VCaP (cell line): Measurements from ENCODE around the gene OR51Q1.

Experiments used
- H3K27ac ChIP-seq: fragments of 450-650 bp; 2 replicates; pipeline ENCODE4 v1.5.1; 2017
- TF ChIP-seq, protein P1 (sequence below): fragments of 450-650 bp; conservative IDR thresholded peaks from 2 replicates; pipeline ENCODE4 v1.5.1; 2017; ENCODE audit warnings: mild to moderate bottlenecking, moderate library complexity

OR51Q1 gene

DNA sequence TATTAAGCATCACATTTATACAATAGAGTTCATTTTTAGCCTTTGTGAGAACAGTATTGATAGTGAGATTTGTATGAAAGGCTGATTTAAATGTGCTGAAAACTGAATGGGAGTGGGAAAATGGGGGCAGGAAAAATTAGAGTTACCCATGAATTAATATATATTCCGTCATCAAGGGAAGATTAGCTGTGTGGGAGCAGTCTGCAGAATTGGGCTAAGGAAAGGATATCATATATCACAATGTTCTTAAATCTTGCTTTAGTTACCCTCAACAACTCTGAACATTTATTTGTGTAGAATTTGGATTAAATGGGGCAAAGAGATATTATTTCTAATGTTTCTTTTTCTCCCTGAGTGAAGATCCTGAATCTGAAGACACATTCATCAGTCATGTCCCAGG lies at the start of gene OR51Q1:
Gene OR51Q1 (plus strand): TSS at position 301 of the 400 bp plus-strand sequence. CDS start 90 bp downstream, at position 391.
- no peak within 1 kb of the TSS for H3K27ac ChIP-seq
- TF ChIP-seq, protein P1, sequence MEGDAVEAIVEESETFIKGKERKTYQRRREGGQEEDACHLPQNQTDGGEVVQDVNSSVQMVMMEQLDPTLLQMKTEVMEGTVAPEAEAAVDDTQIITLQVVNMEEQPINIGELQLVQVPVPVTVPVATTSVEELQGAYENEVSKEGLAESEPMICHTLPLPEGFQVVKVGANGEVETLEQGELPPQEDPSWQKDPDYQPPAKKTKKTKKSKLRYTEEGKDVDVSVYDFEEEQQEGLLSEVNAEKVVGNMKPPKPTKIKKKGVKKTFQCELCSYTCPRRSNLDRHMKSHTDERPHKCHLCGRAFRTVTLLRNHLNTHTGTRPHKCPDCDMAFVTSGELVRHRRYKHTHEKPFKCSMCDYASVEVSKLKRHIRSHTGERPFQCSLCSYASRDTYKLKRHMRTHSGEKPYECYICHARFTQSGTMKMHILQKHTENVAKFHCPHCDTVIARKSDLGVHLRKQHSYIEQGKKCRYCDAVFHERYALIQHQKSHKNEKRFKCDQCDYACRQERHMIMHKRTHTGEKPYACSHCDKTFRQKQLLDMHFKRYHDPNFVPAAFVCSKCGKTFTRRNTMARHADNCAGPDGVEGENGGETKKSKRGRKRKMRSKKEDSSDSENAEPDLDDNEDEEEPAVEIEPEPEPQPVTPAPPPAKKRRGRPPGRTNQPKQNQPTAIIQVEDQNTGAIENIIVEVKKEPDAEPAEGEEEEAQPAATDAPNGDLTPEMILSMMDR: no peak

DNA sequence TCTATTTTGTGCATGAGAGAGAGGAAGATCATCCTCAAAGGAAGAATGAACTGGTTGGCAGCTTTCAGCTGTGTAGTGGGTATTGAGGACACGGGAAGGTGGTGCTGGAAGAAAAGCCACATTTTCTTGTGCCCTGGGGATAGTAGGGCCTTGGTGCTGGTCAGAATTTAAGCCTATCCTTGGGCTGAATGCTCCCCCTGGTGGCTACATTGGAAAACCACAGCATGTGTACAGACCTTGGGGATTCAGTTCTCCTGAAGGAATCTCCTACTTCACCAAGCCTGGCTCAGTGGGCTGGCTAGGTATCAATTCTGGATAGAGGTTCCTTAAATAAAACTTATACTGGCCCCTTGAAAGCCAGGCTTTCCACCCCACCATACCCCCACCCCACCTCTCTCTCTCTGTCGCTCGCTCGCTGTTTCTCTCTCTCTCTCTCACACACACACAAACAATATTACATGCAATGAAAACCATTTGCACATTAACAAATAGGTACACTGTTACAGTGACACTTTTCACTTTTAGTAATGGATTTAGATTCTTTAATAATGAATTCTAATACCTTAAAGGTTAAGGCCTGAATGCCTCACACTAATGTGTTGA lies 41.1 kb upstream of the OR51Q1 start:
- no peak overlapping the region for H3K27ac ChIP-seq
- TF ChIP-seq, protein P1: peak; percentile 84

DNA sequence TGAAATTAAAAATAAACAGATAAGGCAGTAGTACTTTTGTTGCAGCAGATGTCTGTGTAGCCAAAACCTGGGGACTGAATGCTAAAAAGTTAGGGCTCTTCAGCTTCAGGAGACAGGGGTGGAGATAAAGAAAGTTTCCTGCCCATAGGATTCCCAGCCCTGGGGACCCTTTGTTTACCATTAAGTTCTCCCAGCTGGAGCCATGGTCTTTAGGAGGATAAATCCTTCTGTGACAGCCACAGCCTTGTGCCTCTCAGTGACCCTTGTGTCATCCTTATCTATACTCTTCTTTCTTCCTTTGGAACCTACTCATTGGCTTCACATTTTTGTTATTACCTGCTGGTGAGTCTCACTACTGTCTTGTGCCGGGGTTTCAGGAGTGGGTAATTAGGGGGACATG lies 38.3 kb upstream of the OR51Q1 start, which contains the start of gene OR51M1:
Gene OR51M1 (plus strand): TSS at position 237 of the 400 bp plus-strand sequence. CDS start 5,587 bp downstream, outside the sequence.
- no peak within 1 kb of the TSS for H3K27ac ChIP-seq
- TF ChIP-seq, protein P1: no peak

- no peak overlapping the region for H3K27ac ChIP-seq
- TF ChIP-seq, protein P1: no peak
Observed at GRCh38 chr11:5384335-5384734, 37.6 kb upstream of the OR51Q1 start.

DNA sequence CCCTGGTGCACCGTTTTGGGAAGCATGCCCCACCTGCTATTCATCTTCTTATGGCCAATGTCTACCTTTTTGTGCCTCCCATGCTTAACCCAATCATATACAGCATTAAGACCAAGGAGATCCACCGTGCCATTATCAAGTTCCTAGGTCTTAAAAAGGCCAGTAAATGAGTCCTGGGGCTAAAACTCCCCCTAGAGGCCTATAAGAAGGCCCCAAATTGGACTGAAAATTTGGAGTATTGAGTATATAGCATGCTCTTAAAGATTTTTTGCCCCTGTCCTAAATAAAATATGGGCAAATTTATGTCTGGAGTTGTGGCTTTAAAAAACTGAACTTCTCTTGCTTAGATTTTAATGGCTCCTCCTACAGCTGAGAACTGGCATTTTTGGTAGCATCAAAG lies 31.7 kb upstream of the OR51Q1 start:
- H3K27ac ChIP-seq: no peak overlapping the region
- TF ChIP-seq, protein P1: no peak

DNA sequence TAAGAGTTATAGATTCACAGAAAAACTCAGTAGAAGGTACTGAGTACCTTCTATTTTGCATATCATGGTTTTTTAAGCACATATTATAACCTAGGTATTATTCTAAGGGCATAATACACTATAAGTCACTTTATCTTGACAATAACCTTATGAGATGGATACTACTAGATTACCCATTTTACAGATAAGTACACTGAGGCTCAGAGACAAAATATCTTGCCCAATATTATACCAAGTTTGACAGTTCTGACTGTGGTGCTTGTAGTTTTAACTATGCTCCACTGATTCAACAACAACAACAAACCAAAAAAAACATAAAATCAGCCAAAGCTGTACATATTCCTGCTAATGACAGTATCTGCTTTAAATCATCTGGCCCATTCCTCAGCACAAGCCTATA lies 27.8 kb upstream of the OR51Q1 start:
- TF ChIP-seq, protein P1: no peak
- no peak overlapping the region for H3K27ac ChIP-seq

DNA sequence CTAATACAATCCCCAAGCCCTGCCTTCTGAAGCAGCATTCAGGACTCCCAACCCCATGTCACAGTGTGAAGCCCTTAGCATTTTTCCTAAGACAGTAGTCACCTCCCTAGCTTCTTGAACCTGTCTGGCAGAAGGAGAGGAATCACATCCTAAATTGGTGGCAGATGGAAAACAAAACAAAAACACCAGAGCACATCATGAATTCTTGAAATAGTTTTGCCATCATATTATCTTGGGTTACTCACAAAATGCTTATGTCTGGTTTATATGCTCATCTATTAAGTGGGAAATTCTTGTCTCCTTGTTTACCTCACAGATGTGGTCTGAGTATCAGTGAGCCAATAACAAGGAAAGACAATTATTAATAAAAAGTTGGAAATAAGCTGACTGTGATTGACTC lies 23.0 kb upstream of the OR51Q1 start:
- TF ChIP-seq, protein P1: no peak
- H3K27ac ChIP-seq: no peak overlapping the region
